NCI-H345 (cell line): Measurements from ENCODE around the gene CCDC32.

Experiments
- DNase-seq: peaks from one replicate; lab custom pipeline; 2025; lab: John Stamatoyannopoulos, UW

CCDC32 gene

DNA sequence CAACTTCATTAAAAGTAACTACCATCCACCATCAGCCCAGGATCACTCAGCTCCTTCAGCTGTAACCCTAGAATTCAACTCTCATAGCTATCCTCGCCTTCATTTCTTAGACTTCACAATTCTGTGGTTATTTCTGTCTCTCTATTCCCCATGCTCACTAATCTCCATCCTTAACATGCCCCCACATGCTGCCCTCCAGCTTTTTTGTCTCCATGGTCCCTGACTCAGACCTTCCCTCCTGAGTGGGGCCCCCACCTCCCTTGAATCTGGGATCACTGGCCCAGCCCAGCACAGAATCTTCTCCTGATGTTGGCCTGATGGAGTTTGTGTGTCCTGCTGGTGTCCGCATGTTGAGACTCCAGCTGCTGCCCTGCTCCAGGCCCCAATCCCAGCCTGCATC is 52.4 kb downstream of the CCDC32 start:
- DNase-seq = no peak

DNA sequence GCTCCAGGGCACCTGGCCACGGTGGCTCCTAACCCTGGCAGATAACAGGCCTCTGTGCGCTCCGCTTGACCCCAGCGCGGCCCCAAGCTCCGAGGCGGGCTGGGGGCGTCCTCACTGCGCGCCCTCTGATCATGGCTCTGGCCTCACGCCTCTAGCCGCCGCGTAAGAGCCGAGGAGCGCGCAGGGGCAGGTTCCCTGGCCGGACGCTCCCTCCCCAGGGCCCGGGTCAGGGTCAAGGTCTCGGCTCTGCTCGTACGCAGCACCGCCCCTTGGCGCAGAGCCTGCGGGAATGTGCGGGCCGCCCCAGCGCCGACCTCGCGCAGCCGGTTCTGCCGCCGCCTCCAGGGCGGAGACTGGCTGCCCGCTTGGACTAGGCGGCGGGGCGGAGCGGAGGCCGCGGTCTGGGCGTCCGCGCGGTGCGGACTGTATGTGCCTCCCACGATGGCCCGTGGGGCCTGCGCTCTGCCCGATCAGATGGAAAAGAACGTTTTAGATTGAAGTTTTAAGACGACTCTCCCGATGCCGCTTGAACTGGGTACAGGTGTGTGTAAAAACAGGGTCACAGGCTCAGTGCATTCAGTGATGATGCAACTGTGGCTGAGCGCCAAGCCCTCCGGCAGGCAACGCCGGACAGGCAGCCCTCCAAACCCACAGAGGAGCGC is 53.2 kb downstream of the CCDC32 start:
- peak; percentile 23 for DNase-seq

DNA sequence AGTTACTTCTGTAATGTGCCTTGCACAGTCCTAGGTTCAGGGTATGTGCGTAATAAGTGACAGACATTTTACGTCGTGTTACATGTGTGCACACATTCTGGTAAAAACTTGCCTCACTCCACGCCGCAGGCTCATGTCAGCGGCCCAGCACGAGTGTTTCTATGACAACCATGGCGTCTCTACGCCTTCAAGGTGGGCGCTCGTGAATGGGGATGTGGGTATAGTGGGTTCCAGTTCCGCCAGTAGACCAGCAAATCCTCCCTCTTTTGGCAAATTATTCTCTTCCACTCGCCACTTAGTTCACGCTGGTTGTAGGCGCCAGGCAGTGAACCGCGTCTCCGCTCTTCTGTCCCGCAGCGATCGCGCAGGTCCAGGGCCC is 53.8 kb downstream of the CCDC32 start:
- no peak for DNase-seq

DNA sequence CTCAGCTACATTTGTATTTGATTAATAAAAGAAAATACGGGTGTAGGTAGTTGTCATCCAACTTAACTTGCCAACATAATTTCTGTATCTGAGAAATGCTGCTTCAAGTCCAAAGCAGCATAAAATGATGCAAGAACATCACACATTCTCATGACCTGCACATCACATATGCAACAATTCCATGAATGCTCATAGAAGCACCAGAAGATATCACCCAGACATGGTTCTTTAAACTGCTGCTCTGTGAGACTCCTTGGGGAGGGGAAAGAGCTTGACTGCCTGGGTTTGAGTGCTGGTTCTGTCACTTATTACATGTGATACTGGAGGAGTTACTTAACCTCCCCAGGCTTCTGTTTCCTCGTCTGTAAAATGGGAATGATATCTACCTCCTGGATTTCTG is 54.6 kb downstream of the CCDC32 start:
- no peak for DNase-seq

DNA sequence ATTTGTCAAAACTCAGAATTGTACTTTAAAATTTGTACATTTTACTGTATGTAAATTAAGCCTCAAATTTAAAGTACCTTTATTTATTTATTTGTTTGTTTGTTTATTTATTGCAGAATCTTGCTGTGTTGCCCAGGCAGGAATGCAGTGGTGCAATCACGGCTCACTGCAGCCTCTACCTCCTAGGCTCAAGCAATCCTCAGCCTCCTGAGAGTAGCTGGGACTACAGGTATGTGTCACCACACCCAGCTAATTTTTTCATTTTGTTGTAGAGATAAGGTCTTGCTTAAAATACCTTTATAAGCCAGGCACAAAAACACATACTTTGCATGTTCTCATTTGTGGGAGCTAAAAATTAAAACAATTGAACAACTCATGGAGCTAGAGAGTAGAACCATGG is 56.6 kb downstream of the CCDC32 start:
- DNase-seq = no peak

DNA sequence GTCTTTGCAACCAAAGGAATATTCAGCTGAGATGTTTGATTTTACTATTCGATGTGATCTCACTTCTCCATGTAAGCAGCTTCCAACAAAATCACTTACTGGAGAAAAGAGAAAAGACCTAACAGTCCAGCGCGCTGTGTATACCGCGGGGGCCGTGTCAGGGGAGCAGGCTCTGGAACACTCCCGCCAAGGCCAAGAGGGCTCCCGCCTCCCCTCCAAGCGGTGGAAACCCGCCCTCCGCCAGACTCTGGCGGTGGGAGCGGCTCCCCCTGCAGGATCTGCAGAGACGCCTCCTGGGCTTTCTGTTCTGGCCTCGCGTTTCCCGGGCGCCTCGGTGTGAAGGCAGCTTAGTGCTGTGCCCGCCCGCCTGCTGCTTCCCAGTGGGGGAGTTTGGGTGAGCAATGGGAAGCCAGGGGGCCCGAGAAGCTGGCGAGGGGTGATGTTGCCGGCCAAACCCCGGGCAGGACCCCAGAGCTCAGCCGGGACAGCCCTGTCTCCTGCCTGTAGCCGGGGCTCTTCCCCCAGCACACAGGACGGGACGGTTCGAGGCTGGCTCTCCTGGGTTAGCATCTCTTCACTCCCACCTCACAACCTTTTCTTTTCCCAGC is 57.8 kb downstream of the CCDC32 start:
- DNase-seq = peak; percentile 37
